Epidermal melanocyte (primary cell): ENCODE measurements around the gene AKAP8L.

ENCODE experiments used
- DNase-seq: peaks from one replicate; pipeline ENCODE4 v3.0.0; 2011; ENCODE audit warnings: low spot score; ENCODE audit not compliant: insufficient read length

The AKAP8L gene

DNA sequence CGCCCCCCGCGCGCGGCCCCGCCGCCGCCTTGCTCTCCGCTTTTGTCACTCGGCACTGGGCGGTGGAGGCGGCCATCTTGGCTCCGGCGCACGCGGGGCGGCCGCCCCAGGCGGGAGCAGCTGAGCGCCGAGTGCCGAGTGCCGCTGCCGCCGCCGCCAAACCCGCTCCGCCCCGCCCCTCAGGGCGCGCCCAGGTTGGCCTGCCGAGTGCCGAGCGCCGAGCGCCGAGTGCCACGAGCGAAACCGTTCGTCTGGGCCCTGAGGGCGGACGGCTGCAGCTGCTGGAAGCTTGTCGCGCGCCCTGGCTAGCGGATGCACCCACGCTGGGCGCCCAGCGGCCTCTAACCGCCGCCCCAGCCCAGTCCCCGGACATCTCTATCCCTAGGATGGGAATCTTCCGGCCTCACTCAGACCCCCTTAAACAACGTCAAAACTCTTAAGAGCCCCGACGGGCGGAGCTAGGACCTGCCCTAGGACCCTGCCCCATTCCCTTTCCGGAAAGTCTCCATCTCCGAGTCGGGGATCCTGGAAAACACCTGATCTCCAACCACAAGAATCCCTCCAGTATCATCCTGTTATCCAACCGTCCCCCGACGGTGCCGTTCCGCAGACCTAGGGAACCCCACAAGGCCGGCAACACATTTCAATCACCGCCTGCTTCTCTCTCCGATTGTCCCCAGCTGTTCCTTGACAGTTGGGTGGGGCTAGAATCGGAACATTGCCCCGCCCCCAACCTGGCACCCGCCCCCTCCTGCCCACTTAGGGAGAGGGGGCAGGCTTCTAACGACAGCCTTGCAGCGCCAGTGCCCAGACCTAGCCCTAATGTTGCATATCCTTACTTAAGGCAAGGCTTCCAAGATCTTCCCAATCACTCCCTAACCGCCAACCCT lies 14.1 kb upstream of the AKAP8L start:
- DNase-seq, result peak; percentile 99

DNA sequence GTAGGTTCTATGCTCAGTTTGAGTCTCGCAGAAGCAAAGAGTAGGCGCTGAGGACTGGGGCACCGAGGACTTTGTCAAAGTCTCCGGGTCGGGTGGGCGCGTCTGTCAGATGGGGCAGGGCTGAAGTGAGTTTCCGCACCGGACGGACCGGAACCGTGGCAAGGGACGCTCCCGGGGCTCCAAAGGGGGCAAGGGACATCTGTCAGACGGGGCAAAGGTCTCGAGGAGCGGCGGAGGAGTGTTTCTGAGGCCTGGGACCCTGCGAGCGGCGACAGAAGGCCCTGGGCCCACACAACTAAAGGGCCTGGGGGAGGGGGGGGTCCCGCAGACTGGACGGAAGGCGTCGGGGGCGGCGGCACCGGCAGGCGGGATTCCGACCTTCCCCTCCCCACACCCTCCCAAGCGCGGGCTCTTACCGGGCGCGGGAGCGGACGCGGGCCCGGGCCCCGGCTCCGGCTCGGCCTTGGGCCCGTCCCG lies 13.3 kb upstream of the AKAP8L start:
- no peak for DNase-seq

GRCh38 chr19:15431396-15432017 lies 12.7 kb upstream of the AKAP8L start:
- DNase-seq, result no peak

DNA sequence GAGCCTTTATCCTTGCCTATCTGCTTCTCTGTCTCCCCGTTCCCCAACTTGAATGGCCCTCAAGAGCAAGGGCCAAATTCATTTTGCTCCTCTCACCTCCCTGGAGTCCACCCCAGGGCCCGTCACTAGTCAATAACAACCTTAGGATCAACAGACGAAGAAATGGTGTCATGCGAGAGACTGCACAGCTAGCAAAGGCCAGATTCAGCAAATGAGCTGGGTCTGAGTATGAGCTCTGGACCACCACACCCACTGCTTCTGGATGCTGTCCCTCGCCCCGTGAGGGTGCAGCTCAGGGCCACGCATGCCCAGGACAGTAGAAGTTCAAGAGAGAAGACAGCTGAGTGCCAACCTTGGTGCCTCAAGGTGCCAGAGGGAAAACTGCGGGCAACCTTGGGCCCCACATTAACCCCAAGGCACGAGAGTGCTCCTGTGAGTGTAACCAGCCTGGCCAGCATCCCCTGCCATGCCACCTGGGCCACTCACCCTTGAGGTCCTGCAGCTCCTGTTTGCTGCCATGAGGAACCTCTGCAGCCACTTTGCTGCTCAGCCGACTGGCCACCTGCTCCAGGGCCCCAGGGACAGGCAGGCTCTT lies 11.8 kb upstream of the AKAP8L start:
- no peak for DNase-seq

- DNase-seq, result no peak
These were observed 11.2 kb upstream of the AKAP8L start for GRCh38 chr19:15429825-15430467.

- peak; percentile 14 for DNase-seq
These were observed 10.4 kb upstream of the AKAP8L start for GRCh38 chr19:15428956-15429824.

DNA sequence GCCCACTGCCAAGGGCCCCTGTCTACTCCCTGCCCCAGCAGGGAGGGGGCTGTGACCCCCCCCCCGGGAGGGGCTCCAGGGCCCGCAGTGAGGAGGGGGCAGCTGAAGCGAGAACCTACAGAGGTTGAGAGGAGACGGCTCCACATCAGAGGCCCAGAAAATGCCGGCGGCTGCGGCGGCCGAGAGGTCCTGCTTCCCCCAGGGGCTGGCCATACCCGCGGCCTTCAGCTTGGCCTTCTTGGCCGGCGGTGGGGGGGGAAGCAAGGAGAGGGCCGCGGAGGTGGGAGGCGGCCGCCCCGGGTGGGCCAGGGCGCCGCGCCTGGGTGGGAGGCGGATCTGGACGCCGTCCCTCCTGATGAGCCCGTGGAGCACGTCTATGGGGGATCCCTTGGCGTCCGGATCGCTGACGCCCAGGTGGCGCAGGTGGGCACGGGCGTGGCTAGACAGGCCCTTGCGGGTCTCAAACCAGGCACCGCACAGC lies 9.2 kb upstream of the AKAP8L start:
- no peak for DNase-seq

- peak; percentile 7 for DNase-seq
These were observed 8.5 kb upstream of the AKAP8L start for GRCh38 chr19:15427350-15427700.

GRCh38 chr19:15426485-15427349 lies 7.9 kb upstream of the AKAP8L start:
- DNase-seq, result peak; percentile 17

GRCh38 chr19:15425321-15425950 lies 6.6 kb upstream of the AKAP8L start:
- peak; percentile 10 for DNase-seq

- DNase-seq, result peak; percentile 3
These were observed 6.0 kb upstream of the AKAP8L start for GRCh38 chr19:15424692-15425272.

DNA sequence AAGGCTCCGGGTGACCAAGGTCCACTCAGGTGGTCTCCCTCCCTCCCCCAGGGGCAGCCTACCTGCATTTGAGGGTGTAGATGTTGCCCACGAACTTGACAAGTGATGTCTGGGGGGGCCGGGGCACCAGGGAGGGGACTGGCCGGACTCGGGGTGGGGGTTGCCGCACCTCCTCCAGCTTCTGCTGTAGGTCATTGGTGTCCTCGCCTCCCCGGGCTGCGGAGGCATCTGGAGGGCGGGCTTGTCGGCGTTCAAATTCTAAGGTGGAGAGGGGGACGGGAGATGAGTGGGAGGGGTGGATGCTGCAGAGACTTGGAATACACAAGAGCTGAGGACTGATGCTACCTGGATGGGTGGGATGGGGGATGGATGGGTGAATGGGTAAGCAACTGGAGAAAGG lies 5.3 kb upstream of the AKAP8L start:
- DNase-seq, result peak; percentile 15

GRCh38 chr19:15423130-15423529 lies 4.3 kb upstream of the AKAP8L start:
- DNase-seq, result peak; percentile 0

DNA sequence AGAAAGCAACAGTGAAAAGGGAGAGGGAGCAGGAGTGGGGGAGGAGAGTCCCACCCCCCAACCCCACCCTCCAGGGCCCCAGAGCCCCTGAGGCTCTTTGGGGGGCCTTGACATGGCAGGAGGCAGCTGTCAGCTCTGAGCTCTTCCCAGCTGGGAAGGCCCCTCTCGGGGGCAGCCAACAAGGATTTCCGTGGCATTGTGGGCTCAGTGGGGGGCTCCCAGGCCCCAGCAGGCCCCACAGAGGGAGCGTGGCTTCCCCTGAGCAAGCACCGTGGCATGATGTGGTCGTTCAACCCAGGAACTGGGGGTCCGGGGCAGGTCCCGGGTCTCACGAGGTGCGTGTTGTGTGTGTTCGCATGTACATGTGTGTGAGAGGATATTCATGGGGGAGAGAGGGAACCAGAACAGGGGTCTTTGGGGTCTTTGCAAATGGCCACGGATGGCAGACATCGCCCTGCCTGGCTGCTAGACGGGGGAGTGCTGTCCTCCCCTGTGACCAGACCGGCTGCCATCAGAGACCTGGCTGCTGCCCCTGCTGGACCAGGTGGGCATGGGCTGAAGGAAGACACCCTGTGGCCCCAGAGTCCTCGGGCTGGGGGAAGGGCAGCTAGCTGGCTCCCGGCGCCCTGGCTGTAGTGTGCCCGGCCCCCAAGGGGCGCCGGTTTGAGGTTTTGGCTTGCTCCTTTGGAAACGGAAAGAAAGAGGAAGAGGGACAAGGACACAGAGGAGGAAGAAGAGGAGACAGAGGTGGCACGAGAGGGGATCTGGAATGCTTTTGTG lies 3.7 kb upstream of the AKAP8L start:
- peak; percentile 3 for DNase-seq

DNA sequence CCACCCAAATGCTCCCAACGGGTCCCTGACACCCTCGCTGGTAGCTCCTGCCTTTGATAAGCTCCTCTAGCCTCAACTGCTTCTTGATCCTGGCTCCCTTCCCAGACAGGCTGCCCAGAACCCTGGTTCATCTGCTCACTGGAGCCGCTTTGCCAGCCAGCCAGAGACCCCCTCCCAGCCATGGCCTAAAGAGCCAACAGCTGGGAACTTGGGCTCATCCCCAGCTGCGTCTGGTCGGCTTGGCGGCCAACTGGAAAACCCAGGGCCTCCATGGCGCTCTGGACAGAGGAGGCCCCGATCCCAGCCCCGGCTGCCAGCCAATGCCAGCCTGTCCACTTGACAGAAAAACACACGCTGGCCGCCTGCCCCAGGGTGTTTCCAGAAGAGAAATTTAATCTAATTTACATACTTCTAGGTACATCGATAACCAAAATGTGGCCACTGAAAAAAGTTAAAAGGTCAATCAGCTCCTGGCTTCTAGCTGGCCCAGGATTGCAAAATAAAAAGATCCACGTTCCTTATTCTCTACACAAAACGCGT lies 3.0 kb upstream of the AKAP8L start:
- DNase-seq, result no peak

DNA sequence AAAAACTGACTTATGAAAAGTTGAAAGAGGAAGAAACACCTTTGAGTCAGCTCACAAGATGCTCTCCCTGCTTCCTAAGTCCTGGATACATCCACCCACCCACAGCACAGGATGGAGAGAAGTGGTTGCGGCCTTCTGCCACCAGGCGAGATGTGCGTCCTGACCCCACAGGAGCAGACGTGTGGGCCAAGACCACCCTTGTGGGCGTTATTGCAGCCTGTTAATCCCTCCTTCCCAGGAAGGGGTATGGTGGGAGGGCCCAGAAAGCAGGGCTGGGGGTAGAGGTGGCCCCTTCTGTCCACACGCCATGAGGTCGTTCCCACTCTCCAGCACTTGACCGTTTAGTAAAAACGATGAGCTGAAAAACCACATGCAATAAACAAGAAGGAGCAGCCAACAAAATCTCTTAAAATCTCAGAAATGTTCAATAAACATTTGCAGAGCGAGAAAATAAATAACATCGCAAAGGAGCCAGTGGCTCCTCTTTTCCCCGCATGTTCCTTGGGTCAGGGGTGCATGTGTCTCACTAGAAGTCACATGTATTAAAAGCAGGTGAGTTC lies 2.4 kb upstream of the AKAP8L start:
- DNase-seq, result no peak

DNA sequence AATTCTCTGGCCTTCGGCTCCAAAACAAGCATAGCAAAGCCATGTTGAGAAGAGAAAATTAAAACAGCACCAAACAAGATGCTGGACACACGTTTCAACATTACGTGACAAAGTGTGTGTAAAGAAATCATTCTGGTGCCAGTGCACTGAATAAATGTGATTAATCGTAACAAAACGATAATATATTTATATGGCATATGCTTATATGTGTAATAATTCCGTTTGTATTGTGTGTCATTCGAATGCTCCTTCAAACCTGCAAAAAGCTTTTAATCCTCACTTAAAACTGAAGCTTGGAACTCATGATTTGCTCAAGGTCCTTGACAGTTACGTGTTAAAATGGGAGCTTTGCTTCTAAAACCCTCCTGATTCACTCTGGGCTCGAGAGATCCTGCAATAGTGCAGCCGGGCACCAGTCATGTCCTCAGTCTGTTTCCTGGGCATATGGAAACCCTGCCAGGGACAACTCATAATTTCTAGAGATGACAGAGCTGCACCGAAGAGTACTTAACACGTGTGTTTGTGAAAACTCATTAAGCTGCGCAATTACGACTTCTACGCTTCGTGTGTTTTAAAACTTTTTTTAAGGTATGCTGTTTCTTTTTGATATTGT lies 731 bp upstream of the AKAP8L start:
- DNase-seq, result no peak
